VCaP (cell line): ENCODE measurements around the gene CCND1.

Experiments
- H3K27ac ChIP-seq: fragments of 450-650 bp; 2 replicates; pipeline ENCODE4 v1.5.1; 2017
- CTCF ChIP-seq: fragments of 450-650 bp; conservative IDR thresholded peaks from 2 replicates; pipeline ENCODE4 v1.5.1; 2017; ENCODE audit warnings: mild to moderate bottlenecking, moderate library complexity

CCND1 gene

GRCh38 chr11:69640995-69641581 is at the start of gene CCND1:
CCND1 (plus strand) TSS chr11:69641156; CDS start chr11:69641314, 158 bp downstream.
- TF ChIP-seq CTCF: peak; percentile 40
- peak within 1 kb of the TSS; percentile 100 for H3K27ac ChIP-seq

- no peak overlapping the region for H3K27ac ChIP-seq
- TF ChIP-seq CTCF: no peak
Observed at GRCh38 chr11:69592986-69593650, 47.8 kb upstream of the CCND1 start.

GRCh38 chr11:69593851-69594250 is 47.1 kb upstream of the CCND1 start:
- no peak for TF ChIP-seq CTCF

GRCh38 chr11:69594481-69594880 is 46.5 kb upstream of the CCND1 start:
- H3K27ac ChIP-seq: no peak overlapping the region
- TF ChIP-seq CTCF: no peak

More at GRCh38 chr11:69593851-69594250, 47.1 kb upstream of the CCND1 start:
- no peak overlapping the region for H3K27ac ChIP-seq

- no peak overlapping the region for H3K27ac ChIP-seq
- TF ChIP-seq CTCF: no peak
Observed at GRCh38 chr11:69595805-69596665, 44.9 kb upstream of the CCND1 start.

- no peak for TF ChIP-seq CTCF
- H3K27ac ChIP-seq: no peak overlapping the region
Observed at GRCh38 chr11:69598147-69598546, 42.8 kb upstream of the CCND1 start.

- H3K27ac ChIP-seq: no peak overlapping the region
- TF ChIP-seq CTCF: no peak
Observed at GRCh38 chr11:69599502-69599901, 41.5 kb upstream of the CCND1 start.
